WTC11 (cell line): ENCODE results near the gene EXD3.

Experiments
- AFF4 ChIP-seq: sonication (generic); formaldehyde crosslinking; IDR thresholded peaks from 2 replicates; pipeline ENCODE4 v1.8.1; 2023; ENCODE audit warnings: mild to moderate bottlenecking, missing genetic modification reagents, borderline replicate concordance
- CREB1 ChIP-seq: sonication (generic); formaldehyde crosslinking; IDR thresholded peaks from 2 replicates; pipeline ENCODE4 v1.8.0; 2023; ENCODE audit warnings: mild to moderate bottlenecking, missing genetic modification reagents
- CREM ChIP-seq: sonication (generic); formaldehyde crosslinking; IDR thresholded peaks from 2 replicates; pipeline ENCODE4 v1.8.1; 2022; ENCODE audit warnings: mild to moderate bottlenecking, missing genetic modification reagents, moderate library complexity
- GRHL2 ChIP-seq: fragments of 250-450 bp; sonication (Bioruptor Pico); IDR thresholded peaks from 2 replicates; pipeline ENCODE4 v1.8.0; 2022; ENCODE audit warnings: mild to moderate bottlenecking, moderate library complexity; ENCODE audit not compliant: insufficient replicate concordance, severe bottlenecking
- IRF1 ChIP-seq: sonication (generic); formaldehyde crosslinking; IDR thresholded peaks from 2 replicates; pipeline ENCODE4 v1.8.0; 2023; ENCODE audit warnings: missing genetic modification reagents
- MYBL2 ChIP-seq: sonication (generic); formaldehyde crosslinking; IDR thresholded peaks from 2 replicates; pipeline ENCODE4 v1.8.1; 2023; ENCODE audit warnings: mild to moderate bottlenecking, moderate library complexity, missing genetic modification reagents
- NFYB ChIP-seq: sonication (generic); formaldehyde crosslinking; conservative IDR thresholded peaks from 2 replicates; pipeline ENCODE4 v1.8.0; 2022; ENCODE audit warnings: low read depth, missing genetic modification reagents
- NR3C1 ChIP-seq: sonication (generic); formaldehyde crosslinking; conservative IDR thresholded peaks from 2 replicates; pipeline ENCODE4 v1.8.1; 2023; ENCODE audit warnings: low read depth, mild to moderate bottlenecking, missing genetic modification reagents
- RELA ChIP-seq: sonication (generic); formaldehyde crosslinking; IDR thresholded peaks from 2 replicates; pipeline ENCODE4 v1.8.1; 2022; ENCODE audit warnings: missing genetic modification reagents, mild to moderate bottlenecking, borderline replicate concordance
- SP1 ChIP-seq: sonication (generic); formaldehyde crosslinking; conservative IDR thresholded peaks from 2 replicates; pipeline ENCODE4 v1.8.1; 2022; ENCODE audit warnings: missing genetic modification reagents
- TP53 ChIP-seq: sonication (generic); formaldehyde crosslinking; IDR thresholded peaks from 2 replicates; pipeline ENCODE4 v1.8.1; 2023; ENCODE audit warnings: mild to moderate bottlenecking, missing genetic modification reagents
- ZNF671 ChIP-seq: fragments of 250-450 bp; sonication (Bioruptor Pico); IDR thresholded peaks from 2 replicates; pipeline ENCODE4 v1.8.0; 2021; ENCODE audit warnings: mild to moderate bottlenecking
- TF ChIP-seq, protein P1 (sequence below): fragments of 200-600 bp; IDR thresholded peaks from 2 replicates; pipeline ENCODE4 v1.8.0; 2022; ENCODE audit warnings: antibody characterized with exemption

DNA sequence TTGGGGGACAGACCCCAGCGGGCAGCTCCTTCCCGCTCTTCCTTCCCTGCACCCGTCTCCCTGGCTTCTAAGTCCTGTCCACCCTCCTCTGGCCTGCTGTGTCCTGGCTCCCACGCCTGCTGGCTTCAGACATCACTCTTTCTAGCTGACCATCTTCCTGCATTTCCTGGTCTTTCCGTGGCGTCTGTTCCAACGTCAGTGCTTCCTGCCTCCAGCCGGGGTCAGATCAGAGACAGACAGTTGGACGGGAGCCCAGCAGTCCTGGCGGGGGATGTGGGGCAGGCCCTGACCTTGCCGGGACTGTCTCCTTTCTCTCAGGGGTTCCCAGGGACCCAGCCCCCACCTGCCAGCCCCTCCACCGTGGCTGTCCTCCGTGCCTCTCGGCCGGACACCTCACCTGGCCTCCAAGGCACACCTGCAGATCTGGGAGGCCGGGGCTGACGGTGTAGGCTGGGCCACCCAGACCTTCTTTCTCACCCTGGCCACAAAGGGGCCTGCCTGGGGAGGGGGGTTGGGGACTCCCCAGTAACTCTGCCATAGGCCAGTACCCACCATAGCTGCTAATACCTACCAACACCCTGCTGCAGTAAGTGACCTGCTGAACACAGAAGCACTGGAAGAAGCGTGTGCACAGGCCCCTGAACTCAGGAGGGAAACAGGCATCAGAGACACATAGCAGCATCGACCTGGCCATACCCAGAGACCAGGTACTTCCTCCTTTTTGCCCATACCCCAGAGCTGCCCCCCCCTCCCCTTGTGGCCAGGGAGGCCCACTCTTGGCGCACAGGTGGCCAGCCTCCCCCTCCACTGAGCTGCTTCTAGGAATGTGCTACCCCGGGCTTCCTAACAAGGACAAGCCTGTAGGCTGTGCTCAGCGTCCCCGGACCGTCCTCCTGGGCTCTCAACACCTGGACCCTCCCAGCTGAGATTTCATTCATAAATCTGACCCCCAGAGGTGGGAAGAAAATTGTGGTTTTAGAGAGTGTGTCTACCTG, 126.0 kb downstream of the EXD3 start:
- no peak for TF ChIP-seq MYBL2
- TF ChIP-seq, protein P1, sequence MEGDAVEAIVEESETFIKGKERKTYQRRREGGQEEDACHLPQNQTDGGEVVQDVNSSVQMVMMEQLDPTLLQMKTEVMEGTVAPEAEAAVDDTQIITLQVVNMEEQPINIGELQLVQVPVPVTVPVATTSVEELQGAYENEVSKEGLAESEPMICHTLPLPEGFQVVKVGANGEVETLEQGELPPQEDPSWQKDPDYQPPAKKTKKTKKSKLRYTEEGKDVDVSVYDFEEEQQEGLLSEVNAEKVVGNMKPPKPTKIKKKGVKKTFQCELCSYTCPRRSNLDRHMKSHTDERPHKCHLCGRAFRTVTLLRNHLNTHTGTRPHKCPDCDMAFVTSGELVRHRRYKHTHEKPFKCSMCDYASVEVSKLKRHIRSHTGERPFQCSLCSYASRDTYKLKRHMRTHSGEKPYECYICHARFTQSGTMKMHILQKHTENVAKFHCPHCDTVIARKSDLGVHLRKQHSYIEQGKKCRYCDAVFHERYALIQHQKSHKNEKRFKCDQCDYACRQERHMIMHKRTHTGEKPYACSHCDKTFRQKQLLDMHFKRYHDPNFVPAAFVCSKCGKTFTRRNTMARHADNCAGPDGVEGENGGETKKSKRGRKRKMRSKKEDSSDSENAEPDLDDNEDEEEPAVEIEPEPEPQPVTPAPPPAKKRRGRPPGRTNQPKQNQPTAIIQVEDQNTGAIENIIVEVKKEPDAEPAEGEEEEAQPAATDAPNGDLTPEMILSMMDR = no peak
- TF ChIP-seq RELA (CRISPR knock-in tag) = no peak
- TF ChIP-seq NR3C1 = no peak
- TF ChIP-seq SP1 (CRISPR knock-in tag) = no peak
- TF ChIP-seq AFF4 (CRISPR knock-in tag) = no peak
- no peak for TF ChIP-seq NFYB (CRISPR knock-in tag)
- TF ChIP-seq GRHL2 = no peak
- TF ChIP-seq IRF1 = no peak
- TF ChIP-seq CREM (CRISPR knock-in tag) = no peak
- no peak for TF ChIP-seq CREB1 (CRISPR knock-in tag)
- no peak for TF ChIP-seq TP53 (CRISPR knock-in tag)
- TF ChIP-seq ZNF671 (CRISPR knock-in tag) = no peak
